HS-5 (cell line): ENCODE results near the gene INPP5D.
"Not testable (repeated sequence)": the region's sequence is repeated elsewhere in the genome, so short reads cannot be mapped to it uniquely, and the experiment has no call there.

Experiments
- DNase-seq: peaks from one replicate; pipeline ENCODE4 v3.0.0-alpha.2; 2012; ENCODE audit warnings: low read depth

The INPP5D gene

GRCh38 chr2:233032551-233033320 is 27.4 kb upstream of the INPP5D start, which contains the start of gene NEU2:
TSS of gene NEU2 (plus strand) at chr2:233032672. CDS start at chr2:233032672, 0 bp downstream.
- DNase-seq, result no peak

GRCh38 chr2:233033672-233034071 is 26.5 kb upstream of the INPP5D start:
- DNase-seq, result peak; percentile 63

- no peak for DNase-seq
Observed at GRCh38 chr2:233034091-233034882, 25.9 kb upstream of the INPP5D start.

GRCh38 chr2:233035426-233036161 is 24.5 kb upstream of the INPP5D start:
- DNase-seq, result no peak

- DNase-seq, result no peak
Observed at GRCh38 chr2:233036162-233036838, 23.8 kb upstream of the INPP5D start.

GRCh38 chr2:233037078-233037477 is 23.1 kb upstream of the INPP5D start:
- peak; percentile 58 for DNase-seq

GRCh38 chr2:233039212-233039845 is 20.8 kb upstream of the INPP5D start:
- no peak for DNase-seq

- DNase-seq, result no peak
Observed at GRCh38 chr2:233039846-233040530, 20.2 kb upstream of the INPP5D start.

- no peak for DNase-seq
Observed at GRCh38 chr2:233040571-233040970, 19.6 kb upstream of the INPP5D start.

GRCh38 chr2:233041722-233042323 is 18.3 kb upstream of the INPP5D start:
- DNase-seq, result no peak

GRCh38 chr2:233042549-233042948 is 17.6 kb upstream of the INPP5D start:
- DNase-seq, result no peak

GRCh38 chr2:233044974-233045605 is 15.1 kb upstream of the INPP5D start:
- DNase-seq, result no peak

- no peak for DNase-seq
Observed at GRCh38 chr2:233047206-233047605, 12.9 kb upstream of the INPP5D start.

GRCh38 chr2:233047667-233048066 is 12.5 kb upstream of the INPP5D start:
- no peak for DNase-seq

- no peak for DNase-seq
Observed at GRCh38 chr2:233048569-233049193, 11.5 kb upstream of the INPP5D start.

- no peak for DNase-seq
Observed at GRCh38 chr2:233049194-233049761, 10.9 kb upstream of the INPP5D start.

GRCh38 chr2:233051241-233052149 is 8.6 kb upstream of the INPP5D start:
- DNase-seq, result no peak

- DNase-seq, result not testable (repeated sequence)
Observed at GRCh38 chr2:233052517-233052916, 7.6 kb upstream of the INPP5D start.
